ENCODE data around the gene PHAF1.

The PHAF1 gene

DNA sequence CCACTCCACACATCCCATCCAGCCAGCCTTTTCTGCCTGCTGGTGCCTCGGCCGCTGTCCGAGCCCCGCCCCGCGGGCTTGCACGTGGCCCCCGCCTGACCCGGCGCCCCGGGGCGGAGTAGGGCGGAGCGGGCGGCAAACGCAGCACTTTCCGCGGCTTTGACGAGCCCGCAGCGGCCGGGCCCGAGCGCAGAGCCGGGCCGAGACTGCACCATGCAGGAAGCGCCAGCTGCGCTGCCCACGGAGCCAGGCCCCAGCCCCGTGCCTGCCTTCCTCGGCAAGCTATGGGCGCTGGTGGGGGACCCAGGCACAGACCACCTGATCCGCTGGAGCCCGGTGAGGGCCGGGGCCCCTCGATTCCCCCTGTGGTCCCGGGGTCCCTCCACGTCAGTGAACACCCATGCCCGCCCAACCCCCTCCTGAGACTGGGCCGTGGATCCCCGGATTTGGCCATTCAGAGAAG, 54.9 kb downstream of the PHAF1 start, which contains the start of gene HSF4:
Gene HSF4 (plus strand): TSS at position 147 of the 463 bp plus-strand sequence. CDS start 67 bp downstream, at position 214.
- DNase-seq, result no peak

DNA sequence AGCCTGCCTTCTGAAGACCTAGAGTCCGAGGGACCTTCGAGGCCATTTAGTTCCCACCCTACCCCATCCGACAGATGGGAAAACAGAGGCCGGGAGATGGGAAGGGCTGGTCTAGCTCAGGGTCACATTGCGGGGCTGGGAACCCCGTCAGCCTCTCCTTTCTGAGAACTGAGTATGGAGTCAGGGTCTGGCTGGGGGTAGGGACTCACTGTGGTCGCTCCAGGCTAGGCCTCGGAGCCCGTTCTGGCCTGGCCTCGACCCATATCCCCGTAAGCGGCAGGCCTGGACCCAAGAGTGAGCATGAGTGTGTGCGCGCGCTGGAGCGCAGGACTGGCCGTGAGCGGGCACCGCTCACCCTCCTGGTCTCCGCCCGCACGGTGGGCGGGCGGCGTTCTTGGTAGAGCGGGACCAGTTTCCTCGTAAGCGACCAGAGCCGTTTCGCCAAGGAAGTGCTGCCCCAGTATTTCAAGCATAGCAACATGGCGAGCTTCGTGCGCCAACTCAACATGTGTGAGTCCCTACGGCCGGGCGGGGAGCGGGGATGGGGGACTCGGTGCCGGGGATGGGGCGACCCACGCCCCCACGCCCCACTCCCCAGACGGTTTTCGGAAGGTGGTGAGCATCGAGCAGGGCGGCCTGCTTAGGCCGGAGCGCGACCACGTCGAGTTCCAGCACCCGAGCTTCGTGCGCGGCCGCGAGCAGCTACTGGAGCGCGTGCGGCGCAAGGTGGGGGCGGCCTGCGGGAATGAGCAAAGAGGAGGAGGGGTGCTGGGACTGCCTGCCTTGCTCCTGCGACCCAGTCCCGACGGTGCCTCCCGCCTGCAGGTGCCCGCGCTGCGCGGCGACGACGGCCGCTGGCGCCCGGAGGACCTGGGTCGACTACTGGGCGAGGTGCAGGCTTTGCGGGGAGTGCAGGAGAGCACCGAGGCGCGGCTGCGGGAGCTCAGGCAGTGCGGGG, 55.7 kb downstream of the PHAF1 start:
- no peak for DNase-seq

DNA sequence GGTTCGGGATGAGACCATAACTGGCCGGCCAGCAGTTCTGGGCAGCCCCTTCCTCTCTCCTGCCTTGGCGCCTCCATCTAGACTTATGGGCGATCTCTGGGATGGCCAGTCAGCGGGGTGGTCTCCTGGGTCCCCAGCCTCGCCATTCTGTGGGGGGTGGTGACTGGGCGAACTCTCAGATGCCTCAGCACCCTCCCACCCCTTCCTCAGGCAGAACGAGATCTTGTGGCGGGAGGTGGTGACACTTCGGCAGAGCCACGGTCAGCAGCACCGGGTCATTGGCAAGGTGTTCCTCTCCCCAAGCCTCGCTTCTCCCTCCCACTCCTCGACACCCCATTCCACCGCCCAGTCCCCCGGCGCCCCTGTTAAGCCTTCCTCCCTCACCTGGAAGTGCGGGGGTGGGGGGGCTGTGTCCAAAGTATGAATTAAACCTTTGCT, 56.4 kb downstream of the PHAF1 start:
- no peak for DNase-seq

DNA sequence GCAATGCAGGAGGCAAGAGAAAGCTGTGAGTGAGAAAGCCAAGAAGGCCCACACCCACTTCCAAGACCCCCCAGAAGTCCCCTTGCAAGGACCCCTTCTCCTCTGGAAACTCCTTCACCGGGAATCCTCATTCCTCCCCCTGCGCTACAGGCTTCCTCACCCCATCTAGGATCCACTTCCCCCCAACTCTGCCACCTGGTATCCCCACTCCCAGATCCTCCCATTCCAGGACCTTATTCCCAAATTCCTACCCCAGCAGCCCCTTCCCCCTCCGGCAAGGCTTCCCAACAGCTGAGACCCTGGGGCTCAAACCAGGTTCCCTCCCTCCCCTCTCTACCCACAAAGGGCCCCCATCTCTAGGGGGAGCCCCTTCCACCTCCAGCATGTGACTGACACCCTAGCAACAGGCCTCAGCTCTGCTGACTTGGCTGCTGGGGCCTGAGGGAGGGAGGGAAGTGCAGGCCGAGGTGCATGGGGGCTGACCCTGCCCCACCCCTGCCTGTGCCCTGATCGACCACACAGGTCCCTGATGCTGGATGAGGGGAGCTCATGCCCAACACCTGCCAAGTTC, 56.9 kb downstream of the PHAF1 start:
- no peak for DNase-seq

DNA sequence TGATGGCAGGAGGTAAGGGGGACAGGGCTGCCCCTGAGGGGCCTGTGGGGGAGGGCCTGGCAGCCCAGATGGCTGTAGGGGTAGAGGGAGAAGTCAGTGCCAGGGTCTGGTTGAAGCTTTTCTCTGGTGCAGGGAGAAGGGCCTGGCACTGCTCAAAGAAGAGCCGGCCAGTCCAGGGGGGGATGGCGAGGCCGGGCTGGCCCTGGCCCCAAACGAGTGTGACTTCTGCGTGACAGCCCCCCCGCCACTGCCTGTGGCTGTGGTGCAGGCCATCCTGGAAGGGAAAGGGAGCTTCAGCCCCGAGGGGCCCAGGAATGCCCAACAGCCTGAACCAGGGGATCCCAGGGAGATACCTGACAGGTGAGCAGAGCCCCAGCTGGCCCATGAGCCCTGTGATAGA, 57.8 kb downstream of the PHAF1 start:
- no peak for DNase-seq

DNA sequence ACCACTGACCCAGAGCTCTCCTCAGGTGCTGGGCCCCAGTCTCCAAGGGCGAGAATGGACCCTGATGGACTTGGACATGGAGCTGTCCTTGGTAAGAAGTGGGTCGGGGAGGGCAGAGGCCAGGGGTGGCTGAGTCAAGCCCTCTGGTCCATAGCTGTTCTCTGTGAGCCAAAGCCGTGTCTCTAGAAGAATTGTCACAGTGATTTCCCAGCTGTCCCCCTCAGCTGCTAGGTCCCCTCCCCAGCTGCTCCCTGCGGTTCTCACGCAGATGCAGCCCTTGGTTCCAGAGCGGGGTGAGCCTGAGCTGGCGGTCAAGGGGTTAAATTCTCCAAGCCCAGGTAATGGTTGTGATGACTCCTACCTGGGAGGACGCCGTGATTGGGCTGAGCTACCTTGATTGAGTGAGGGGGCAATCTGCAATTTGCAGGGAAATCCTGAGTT, 59.3 kb downstream of the PHAF1 start:
- DNase-seq, result no peak

DNA sequence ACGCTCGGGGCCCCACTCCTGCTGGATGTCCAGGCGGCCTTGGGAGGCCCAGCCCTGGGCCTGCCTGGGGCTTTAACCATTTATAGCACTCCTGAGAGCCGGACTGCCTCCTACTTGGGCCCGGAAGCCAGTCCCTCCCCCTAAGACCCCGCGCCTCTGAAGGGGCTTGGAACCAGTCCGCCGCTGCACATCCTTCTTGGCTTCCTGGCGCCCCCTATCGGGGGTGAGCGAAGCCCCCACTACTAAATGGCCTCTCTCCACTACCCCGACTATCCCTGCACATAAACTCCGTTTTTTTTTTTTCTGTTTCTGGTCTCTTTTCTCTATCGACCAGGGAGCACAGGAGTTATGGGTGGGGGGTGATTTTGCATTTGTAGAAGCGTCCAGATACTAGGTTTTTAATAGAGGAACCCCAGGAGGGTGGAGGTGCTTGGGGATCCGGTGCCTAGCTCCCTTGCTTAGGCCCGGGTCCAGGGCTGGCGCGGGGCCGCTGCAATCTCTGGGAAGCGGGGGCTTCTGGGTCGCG, 60.0 kb downstream of the PHAF1 start:
- DNase-seq, result peak; percentile 44

DNA sequence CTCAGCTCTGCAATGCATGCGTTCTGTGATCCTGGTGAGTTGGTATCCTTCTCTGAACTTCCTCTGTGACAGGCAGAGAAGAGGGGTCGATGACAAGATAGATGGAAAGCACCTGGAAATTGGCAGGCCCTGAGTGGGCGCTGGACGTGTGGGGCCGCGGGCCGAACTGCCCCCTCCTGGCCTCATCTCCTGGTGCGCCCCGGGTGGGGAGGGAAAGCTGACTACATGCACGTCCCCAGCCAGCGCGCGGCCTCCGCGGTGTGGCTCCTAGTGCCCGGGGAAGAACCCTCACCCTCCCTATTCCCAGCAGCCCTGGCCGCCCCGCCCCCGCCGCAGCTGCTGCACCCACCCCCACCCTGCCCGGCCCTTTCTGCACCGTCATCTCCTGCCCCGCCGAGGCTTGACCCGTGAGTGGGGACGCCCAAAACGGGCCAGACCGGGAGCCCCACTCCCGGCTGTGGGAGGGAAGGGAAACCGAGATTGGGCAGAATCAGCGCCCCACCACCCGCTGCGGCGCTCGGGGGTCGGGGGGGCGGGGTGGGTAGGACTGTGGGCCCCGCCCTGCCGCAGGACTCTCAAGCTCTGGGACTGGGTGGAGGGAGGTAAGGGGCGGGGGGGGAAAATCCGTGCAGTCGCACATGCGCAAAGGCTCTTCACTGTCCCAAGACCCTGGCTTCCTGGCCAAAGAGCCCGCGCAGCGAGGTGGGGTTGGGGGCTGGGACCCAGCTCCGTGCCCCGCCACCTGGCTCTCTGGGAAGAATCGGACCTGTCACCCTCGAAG, 60.6 kb downstream of the PHAF1 start, which contains the start of gene NOL3:
Gene NOL3 (plus strand): TSS at position 371 of the 781 bp plus-strand sequence.
- DNase-seq, result peak; percentile 84

DNA sequence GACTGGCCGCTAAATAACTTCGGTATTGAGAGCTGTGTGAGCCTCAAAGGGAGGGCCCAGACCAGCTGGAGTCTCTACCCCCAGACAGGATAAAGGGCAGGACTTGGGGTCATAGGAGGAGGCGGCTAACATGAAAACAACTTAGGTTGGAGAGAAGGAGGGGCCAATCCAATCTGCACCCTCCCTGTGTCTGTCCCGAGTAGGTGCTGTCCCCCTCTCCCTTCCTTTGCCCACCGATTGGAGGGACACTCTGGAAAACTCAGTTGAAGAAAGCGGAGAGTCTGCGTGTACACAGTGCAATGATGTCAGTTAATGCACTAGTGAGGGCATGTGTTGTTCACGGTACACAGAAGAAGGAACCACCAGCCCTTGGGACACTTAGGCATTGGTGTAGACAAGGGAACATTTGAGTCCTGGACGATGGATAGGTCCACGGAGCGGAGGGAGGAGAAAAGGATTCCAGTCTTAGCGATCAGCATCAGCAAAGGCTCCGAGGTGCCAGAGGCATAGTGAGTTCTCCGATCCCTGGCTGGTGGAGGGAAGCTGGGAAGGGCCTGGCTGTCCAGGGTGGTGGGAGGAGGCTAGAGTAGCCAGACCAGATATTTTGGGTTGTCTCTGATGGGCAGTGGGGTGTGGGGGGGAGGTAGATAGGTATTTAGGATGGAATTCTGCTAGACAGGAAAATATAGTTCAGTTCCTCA, 61.4 kb downstream of the PHAF1 start:
- DNase-seq, result no peak

DNA sequence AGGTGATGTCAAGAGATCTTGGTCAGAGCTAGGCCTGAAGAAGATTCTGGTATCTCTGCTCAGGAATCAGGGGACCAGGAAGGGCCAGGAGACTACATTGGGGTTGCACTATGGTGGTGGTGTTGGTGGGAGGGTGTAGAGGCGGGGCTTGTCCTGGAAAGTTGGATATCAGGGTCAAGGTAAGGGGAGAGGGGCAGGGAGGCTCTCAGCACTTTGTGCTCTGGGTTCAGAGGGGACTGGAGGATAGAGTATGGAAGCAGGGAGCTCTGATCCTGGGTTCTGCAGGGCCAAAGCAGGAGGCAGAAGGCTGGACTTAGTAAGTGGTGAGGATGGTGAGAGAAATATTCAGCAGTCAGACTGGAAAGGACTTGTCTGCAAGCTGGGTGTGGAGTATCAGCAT, 63.6 kb downstream of the PHAF1 start:
- no peak for DNase-seq

DNA sequence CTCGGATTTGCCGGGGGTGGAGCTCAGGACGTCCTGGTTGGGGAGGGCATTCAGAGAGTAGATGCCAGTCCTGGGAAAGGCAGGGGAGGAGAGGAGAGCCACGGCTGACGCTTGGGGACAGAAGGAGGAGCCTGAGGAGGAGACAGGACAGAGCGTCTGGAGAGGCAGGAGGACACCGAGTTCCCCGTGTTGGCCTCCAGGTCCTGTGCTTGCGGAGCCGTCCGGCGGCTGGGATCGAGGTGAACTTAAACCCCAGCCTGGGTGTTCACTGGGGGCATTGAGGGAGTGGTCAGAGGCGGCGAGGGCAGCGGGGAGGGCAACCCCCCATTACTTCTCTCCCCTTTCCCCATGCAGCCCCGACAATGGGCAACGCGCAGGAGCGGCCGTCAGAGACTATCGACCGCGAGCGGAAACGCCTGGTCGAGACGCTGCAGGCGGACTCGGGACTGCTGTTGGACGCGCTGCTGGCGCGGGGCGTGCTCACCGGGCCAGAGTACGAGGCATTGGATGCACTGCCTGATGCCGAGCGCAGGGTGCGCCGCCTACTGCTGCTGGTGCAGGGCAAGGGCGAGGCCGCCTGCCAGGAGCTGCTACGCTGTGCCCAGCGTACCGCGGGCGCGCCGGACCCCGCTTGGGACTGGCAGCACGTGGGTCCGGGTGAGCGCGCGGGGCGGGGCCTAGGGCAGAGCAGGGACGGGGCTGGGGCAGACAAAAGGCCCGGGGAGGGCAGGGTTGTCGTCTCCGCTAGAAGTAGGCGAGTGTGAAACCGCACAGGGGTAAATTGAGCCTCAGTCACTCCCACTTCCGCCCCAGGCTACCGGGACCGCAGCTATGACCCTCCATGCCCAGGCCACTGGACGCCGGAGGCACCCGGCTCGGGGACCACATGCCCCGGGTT, 64.3 kb downstream of the PHAF1 start:
- peak; percentile 72 for DNase-seq

DNA sequence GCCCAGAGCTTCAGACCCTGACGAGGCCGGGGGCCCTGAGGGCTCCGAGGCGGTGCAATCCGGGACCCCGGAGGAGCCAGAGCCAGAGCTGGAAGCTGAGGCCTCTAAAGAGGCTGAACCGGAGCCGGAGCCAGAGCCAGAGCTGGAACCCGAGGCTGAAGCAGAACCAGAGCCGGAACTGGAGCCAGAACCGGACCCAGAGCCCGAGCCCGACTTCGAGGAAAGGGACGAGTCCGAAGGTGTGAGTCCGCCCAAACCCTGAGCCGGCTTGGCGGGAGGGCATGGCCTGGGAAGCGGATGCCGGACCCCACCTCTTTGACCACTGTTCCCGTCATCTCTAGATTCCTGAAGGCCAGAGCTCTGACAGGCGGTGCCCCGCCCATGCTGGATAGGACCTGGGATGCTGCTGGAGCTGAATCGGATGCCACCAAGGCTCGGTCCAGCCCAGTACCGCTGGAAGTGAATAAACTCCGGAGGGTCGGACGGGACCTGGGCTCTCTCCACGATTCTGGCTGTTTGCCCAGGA, 65.0 kb downstream of the PHAF1 start:
- DNase-seq, result no peak

DNA sequence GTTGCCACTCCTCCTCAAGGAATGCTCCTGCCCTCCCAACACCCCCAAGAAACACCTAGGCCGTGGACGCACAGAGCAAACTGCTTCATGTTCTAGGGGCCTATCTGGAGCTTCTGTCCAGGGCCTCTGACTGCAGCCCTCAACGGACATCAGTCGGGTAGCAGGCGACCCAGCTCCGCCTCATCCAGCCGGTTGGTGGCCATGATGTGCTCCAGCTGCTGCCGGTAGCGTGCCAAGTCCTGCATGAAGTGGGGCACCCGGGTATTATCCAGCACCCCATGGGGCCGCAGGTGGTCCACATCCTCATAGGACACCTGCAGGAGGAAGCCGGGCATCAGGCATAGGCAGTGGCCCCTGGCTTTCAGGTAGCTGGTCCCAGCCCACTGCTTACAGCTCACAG, 66.9 kb downstream of the PHAF1 start:
- no peak for DNase-seq

DNA sequence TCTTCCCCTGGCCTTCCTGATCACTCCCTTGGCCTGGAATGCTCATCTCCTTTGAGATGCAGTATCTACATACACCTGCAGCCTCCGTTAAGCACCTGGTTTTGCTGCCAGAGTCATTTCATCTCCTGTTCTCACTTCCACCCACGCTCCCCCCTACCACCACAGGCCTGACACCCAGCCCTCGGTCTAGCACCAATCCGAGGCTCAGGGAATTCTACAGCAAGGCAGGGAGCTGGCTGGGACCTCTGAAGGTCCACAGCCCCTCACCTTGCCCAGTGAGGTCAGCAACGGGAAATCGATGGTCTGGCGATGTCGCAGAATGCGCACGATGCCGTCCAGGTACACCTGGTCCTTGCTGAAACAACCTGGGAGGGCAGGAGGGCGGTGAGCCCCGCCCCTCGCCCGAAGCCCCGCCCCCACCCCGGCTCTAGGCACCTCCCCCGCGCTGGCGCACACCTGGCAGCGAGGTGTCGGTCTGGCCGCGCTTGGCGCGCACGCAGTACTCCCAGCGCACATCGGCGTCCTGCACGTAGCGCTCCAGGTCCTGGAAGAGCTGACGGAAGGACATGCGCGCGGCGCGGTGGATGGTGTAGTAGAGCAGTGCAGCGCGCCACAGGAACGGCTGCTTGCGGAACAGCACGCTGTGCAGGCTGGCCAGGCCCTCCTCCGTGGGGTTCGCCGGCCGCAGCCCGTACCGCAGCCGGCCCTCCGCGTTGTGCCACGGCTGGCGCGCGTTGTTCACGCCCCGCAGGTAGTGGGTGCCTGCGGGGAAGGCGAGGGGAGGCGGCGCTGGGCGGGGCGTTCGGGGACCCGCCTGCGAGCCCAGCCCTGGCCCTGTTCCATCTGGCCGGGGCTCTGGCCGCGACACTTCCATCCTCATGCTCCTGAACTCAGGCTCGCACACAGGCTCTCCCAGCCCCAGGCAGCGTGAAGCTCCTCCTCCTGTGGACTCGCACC, 68.3 kb downstream of the PHAF1 start:
- DNase-seq, result peak; percentile 31

DNA sequence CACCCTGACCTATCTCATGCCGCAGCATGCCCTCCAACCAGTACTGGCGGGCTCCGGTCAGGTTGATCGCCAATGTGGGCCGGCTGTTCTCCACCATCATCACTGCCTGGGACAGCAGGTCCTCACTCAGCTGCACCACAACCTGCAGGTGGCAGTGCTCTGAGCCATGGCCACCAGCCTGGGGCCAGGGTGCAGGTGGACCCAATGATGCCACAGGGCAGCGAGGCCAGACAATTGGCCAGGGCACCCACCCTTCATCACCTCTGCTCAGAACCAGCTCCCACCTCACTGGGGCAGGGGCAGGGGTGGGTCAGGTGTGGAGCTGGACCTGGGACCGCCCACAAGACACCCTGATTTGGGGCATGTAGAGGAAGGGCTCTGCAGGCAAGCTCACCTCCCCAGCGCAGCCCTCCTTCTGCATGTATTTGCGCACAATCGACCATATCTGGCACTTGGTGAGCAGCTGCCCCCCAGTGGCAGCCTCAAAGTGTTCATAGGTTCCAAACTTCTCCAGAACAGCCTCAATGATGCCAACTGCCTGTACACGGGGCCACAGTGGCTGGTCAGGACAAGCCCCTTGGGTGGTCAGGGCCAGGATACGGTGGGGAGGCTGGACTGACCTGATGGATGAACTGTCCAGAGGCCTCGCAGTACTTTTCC, 69.8 kb downstream of the PHAF1 start:
- DNase-seq, result no peak

DNA sequence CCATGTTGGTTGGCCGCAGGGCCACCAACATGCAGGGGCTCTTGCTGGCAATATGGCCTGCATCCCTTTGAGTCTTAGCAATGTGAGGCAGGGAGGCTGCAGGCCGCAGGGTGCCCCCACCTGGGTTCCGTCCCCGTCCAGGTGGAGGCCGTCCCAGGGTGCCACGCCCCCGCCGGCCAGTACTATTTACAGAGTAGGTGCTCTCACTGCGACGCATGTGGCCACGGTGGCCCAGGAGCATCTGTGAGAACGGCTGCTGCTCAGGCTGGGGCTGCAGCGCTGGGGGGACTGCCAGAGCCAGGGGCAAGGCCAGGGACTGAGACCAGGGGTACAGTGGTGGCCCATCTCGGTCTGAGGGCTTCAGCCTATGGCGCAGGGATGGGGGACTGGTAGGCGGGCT, 70.4 kb downstream of the PHAF1 start:
- no peak for DNase-seq

DNA sequence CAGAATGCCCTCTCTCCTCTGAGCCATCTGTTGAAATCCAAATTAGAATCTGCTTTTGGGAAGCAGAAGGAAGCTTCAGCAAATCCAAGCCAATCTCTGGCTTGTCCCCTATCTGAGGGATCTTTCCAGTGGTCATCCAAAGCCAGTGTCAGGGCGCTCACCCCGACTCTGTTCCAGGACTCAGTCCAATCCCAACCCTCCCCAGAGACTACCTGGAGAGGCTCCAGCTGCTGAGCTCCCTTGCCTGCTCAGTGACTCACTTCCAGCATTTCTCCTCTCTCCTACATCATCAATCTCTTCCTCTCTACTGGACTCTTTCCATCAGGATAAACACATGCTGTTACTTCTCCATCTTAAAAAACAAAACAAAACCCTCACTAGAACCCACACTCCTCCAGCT, 71.6 kb downstream of the PHAF1 start:
- DNase-seq, result peak; percentile 88

DNA sequence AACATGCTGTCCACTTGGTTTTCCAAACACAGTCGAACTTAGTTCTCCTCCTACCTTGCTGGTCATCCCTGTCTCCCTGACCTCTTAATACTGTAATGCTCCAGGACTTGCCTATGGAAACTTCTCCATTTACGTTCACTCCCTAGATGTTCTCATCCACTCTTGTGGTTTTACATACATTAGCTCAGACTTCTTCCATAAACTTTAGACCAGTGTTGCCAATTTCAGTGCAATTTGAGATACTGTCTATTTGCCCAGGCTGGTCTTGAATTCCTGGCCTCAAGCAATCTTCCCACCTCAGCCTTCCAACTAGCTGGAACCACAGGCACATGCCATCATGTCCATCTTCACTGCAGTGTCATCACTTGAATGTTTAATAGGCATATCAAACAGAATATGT, 72.5 kb downstream of the PHAF1 start:
- DNase-seq, result no peak

DNA sequence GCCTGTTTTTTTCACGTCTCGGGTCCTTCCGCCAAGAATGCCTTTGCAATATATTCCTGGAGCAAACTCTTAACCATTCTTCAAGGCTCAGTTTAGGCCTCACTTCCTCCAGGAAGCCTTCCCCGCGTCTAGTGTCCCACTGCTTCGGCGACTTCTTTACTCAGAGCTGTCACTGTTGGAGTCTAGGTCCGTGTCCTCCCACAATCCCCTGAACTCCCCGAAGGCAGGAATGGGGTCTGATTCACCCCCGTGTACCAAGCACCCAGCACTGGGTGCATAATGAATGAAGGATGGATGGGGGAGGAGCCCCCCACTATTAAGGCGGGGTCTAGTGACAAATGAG, 73.5 kb downstream of the PHAF1 start:
- no peak for DNase-seq
